Panc1 (cell line): ENCODE measurements around the gene BBC3. TPM values are rescaled to one million over a fixed set of nuclear protein-coding genes. Genes with fewer than 3 reads are reported as not detected.

ENCODE experiments used
- ATAC-seq: fragments of 200-7000 bp; cut with Tn5 transposase; 2 replicates; pipeline ENCODE4 v1.9.1; 2020; ENCODE audit warnings: mild to moderate bottlenecking, moderate library complexity
- BruUV-seq: library from RNA; stranded (reverse); fragments of 400-500 nt; replicated peaks from 2 replicates; lab custom pipeline; 2021; lab: Mats Ljungman, UMichigan
- CTCF ChIA-PET: fragments of 300-600 bp; sonication (Branson Sonifier 250); formaldehyde crosslinking; loops from one replicate; lab custom pipeline; 2022; ENCODE audit warnings: antibody characterized with exemption; lab: Charles Lee
- POLR2A ChIA-PET: fragments of 300-600 bp; sonication (Branson Sonifier 250); formaldehyde crosslinking; loops from one replicate; lab custom pipeline; 2022; ENCODE audit warnings: antibody characterized with exemption; lab: Charles Lee
- DNase-seq: peaks from one replicate; pipeline ENCODE4 v3.0.0-alpha.2; 2010; ENCODE audit warnings: low read depth, low spot score
- H3K27ac ChIP-seq: 2 replicates; pipeline ENCODE4 v1.5.1; 2011; ENCODE audit warnings: mild to moderate bottlenecking, low read length, inconsistent platforms
- H3K27me3 ChIP-seq: fragments of 200-500 bp; sonication (Bioruptor generic); 2 replicates; pipeline ENCODE4 v1.6.0; 2014; ENCODE audit warnings: low read length, inconsistent platforms; ENCODE audit not compliant: control insufficient read depth, insufficient read depth
- H3K36me3 ChIP-seq: fragments of 200-500 bp; sonication (Bioruptor generic); 2 replicates; pipeline ENCODE4 v1.5.1; 2014; ENCODE audit warnings: inconsistent platforms, mild to moderate bottlenecking, low read length, moderate library complexity; ENCODE audit not compliant: control insufficient read depth, insufficient read depth
- H3K4me1 ChIP-seq: 2 replicates; pipeline ENCODE4 v1.5.1; 2011; ENCODE audit warnings: inconsistent platforms, mild to moderate bottlenecking, low read length, moderate library complexity; ENCODE audit not compliant: control insufficient read depth, insufficient read depth
- H3K4me3 ChIP-seq, 2 experiments: 2 replicates each; pipeline ENCODE4 v1.5.1; 2011 to 2012; ENCODE audit warnings: low read depth in 2 of 2, low read length in 2 of 2, mild to moderate bottlenecking in 2 of 2, inconsistent platforms in 1 of 2, moderate library complexity in 1 of 2
- H3K9me3 ChIP-seq: fragments of 200-500 bp; sonication (Bioruptor generic); 2 replicates; pipeline ENCODE4 v1.5.1; 2014; ENCODE audit warnings: low read depth, mild to moderate bottlenecking, inconsistent platforms, low read length, moderate library complexity; ENCODE audit not compliant: control insufficient read depth, insufficient read depth
- POLR2AphosphoS5 ChIP-seq: IDR thresholded peaks from 2 replicates; pipeline ENCODE4 v1.6.1; 2012; ENCODE audit warnings: mild to moderate bottlenecking, low read depth, low read length, moderate library complexity
- SIN3A ChIP-seq: IDR thresholded peaks from 2 replicates; pipeline ENCODE4 v1.6.1; 2012; ENCODE audit warnings: low read depth, mild to moderate bottlenecking, low read length, moderate library complexity, borderline replicate concordance; ENCODE audit not compliant: insufficient read depth
- TCF7L2 ChIP-seq: IDR thresholded peaks from 2 replicates; pipeline ENCODE4 v1.6.1; 2011; ENCODE audit warnings: mild to moderate bottlenecking, low read depth, low read length, inconsistent platforms
- in situ Hi-C: cut with HindIII; loops from 2 replicates; pipeline ENCODE4 v1.10.0; 2016; ENCODE audit warnings: low sequenced_read_pairs, low pct_unique_long_range_greater_than_20kb
- intact Hi-C: fragments of 100-400 bp; cut with micrococcal nuclease; formaldehyde crosslinking; loops from one replicate; pipeline ENCODE4 v1.10.0; 2022; ENCODE audit not compliant: unreplicated experiment
- total RNA-seq: library from RNA; stranded (reverse); gene quantifications from one replicate; pipeline ENCODE4 v1.2.1, GENCODE V29; 2021; ENCODE audit not compliant: unreplicated experiment
- TF ChIP-seq, protein P1 (sequence below), 2 experiments: IDR thresholded peaks; 2 replicates each; pipeline ENCODE4 v1.6.1; 2011 to 2012; ENCODE audit warnings: low read depth in 2 of 2, control low read depth in 1 of 2, low read length in 1 of 2, mild to moderate bottlenecking in 1 of 2, moderate library complexity in 1 of 2; ENCODE audit not compliant: insufficient read depth in 1 of 2
- TF ChIP-seq, protein P2 (sequence below): fragments of 450-650 bp; IDR thresholded peaks from 2 replicates; pipeline ENCODE4 v1.5.1; 2017; ENCODE audit warnings: mild to moderate bottlenecking

Gene BBC3
- total RNA-seq, 1 experiment from 2014 or later, result 7.6 TPM

- BruUV-seq, result TSS peak; percentile 8
- DNase-seq (no peak), ATAC-seq (no peak)
- peak overlapping the region; percentile 50; the same call in 1 of the 2 replicates for H3K27ac ChIP-seq
- in situ Hi-C loops, result no loop called here
- TF ChIP-seq POLR2AphosphoS5, result no peak
- TF ChIP-seq TCF7L2, result no peak
- TF ChIP-seq, protein P1, sequence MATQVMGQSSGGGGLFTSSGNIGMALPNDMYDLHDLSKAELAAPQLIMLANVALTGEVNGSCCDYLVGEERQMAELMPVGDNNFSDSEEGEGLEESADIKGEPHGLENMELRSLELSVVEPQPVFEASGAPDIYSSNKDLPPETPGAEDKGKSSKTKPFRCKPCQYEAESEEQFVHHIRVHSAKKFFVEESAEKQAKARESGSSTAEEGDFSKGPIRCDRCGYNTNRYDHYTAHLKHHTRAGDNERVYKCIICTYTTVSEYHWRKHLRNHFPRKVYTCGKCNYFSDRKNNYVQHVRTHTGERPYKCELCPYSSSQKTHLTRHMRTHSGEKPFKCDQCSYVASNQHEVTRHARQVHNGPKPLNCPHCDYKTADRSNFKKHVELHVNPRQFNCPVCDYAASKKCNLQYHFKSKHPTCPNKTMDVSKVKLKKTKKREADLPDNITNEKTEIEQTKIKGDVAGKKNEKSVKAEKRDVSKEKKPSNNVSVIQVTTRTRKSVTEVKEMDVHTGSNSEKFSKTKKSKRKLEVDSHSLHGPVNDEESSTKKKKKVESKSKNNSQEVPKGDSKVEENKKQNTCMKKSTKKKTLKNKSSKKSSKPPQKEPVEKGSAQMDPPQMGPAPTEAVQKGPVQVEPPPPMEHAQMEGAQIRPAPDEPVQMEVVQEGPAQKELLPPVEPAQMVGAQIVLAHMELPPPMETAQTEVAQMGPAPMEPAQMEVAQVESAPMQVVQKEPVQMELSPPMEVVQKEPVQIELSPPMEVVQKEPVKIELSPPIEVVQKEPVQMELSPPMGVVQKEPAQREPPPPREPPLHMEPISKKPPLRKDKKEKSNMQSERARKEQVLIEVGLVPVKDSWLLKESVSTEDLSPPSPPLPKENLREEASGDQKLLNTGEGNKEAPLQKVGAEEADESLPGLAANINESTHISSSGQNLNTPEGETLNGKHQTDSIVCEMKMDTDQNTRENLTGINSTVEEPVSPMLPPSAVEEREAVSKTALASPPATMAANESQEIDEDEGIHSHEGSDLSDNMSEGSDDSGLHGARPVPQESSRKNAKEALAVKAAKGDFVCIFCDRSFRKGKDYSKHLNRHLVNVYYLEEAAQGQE (IDR thresholded peaks at IDR 0.05; ENCODE audit: insufficient read depth in 1 of 2, low read depth in 2 of 2, low read length in 1 of 2), result no peak
- TF ChIP-seq SIN3A, result no peak
- TF ChIP-seq, protein P2, sequence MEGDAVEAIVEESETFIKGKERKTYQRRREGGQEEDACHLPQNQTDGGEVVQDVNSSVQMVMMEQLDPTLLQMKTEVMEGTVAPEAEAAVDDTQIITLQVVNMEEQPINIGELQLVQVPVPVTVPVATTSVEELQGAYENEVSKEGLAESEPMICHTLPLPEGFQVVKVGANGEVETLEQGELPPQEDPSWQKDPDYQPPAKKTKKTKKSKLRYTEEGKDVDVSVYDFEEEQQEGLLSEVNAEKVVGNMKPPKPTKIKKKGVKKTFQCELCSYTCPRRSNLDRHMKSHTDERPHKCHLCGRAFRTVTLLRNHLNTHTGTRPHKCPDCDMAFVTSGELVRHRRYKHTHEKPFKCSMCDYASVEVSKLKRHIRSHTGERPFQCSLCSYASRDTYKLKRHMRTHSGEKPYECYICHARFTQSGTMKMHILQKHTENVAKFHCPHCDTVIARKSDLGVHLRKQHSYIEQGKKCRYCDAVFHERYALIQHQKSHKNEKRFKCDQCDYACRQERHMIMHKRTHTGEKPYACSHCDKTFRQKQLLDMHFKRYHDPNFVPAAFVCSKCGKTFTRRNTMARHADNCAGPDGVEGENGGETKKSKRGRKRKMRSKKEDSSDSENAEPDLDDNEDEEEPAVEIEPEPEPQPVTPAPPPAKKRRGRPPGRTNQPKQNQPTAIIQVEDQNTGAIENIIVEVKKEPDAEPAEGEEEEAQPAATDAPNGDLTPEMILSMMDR, result no peak
- H3K27me3 ChIP-seq, result no peaks in the 10 kb centered on the region
- no peak overlapping the region for H3K4me3 ChIP-seq
- CTCF ChIA-PET, result no interaction called here
- H3K36me3 ChIP-seq, result peaks cover 2% of the 10 kb centered on the region; the same call in 1 of the 2 replicates
- POLR2A ChIA-PET, result no interaction called here
- H3K4me1 ChIP-seq, result peaks cover 45% of the 10 kb centered on the region
- intact Hi-C loops, result no loop called here
- H3K9me3 ChIP-seq, result no peaks in the 10 kb centered on the region
Measured at GRCh38 chr19:47186446-47187334, 44.3 kb downstream of the BBC3 start.

GRCh38 chr19:47183601-47184000, 47.4 kb downstream of the BBC3 start:
- BruUV-seq, result no TSS peak
- CTCF ChIA-PET, result no interaction called here
- no peak for ATAC-seq
- no peak overlapping the region for H3K27ac ChIP-seq
- TF ChIP-seq, protein P2, result no peak
- TF ChIP-seq, protein P1 (IDR thresholded peaks at IDR 0.05; ENCODE audit: insufficient read depth in 1 of 2, low read depth in 2 of 2, low read length in 1 of 2), result no peak
- TF ChIP-seq POLR2AphosphoS5 (no peak), TCF7L2 (no peak), SIN3A (no peak)
- peaks cover 17% of the 10 kb centered on the region for H3K4me1 ChIP-seq
- no peak for DNase-seq
- H3K9me3 ChIP-seq, result no peaks in the 10 kb centered on the region
- H3K36me3 ChIP-seq, result no peaks in the 10 kb centered on the region; the same call in 1 of the 2 replicates
- H3K27me3 ChIP-seq, result no peaks in the 10 kb centered on the region
- POLR2A ChIA-PET, result no interaction called here
- in situ Hi-C loops (no loop called here), intact Hi-C loops (no loop called here)
- H3K4me3 ChIP-seq, result no peak overlapping the region
